ENCODE results near the gene GNPAT.

The GNPAT gene

DNA sequence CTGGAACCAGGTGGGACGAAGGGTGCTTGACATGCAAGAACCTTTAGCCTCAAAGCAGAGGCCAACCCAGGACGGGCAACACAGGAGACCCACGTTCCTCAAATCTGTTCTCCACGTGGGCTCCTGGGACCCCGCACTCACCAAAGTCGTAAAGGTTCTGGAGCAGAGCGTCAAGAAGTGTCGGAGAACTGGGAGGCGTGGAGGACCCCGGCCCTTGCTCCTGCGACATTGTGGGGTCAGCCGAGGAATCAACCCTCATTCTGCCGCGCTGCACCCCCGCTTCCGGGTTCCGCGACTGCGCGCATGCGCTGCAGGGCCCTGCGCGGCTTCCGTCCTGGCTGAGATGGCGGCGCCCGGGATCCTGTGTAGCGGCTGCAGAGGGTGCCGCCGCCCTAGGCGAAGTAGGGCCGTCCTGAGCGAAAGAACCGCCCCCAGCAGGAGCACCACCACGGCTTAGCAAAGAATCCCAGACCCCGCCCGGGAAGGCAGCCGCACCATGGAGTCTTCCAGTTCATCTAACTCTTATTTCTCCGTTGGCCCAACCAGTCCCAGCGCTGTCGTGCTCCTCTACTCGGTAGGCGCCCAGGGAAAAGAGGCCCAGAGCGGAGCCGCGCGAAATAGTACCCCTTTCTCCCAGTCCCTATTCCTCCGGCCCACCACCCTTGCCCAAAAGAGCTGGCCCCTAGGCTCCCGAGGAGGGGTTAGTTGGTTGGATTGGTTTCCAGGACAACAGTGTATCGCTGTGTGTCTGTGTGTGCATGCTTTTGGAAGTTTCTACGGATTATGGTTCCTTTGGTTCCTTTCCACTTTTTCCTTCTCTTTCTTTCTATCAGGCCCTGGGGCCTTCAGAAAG, at the start of gene GNPAT:
Gene GNPAT (plus strand): TSS at position 330 of the 853 bp plus-strand sequence. CDS start 167 bp downstream, at position 497.
- Histone ChIP-seq H3K4me3 (ENCODE audit: low read length) (peak within 1 kb of the TSS; percentile 94), H3K27me3 (replicated peaks; ENCODE audit: control insufficient read depth, insufficient read depth, low read length) (no peaks in the 10 kb centered on the region), H3K9ac (ENCODE audit: low read length) (peak within 1 kb of the TSS; percentile 98), H3K9me3 (ENCODE audit: control insufficient read depth, low read length) (no peaks in the 10 kb centered on the region), H3K36me3 (ENCODE audit: control insufficient read depth, insufficient read depth, low read length, severe bottlenecking) (peaks cover 18% of the 10 kb centered on the region), H3K4me1 (ENCODE audit: control insufficient read depth, insufficient read depth, low read length) (peaks cover 43% of the 10 kb centered on the region)
- DNase-seq (ENCODE audit: low read depth) = peak; percentile 96

DNA sequence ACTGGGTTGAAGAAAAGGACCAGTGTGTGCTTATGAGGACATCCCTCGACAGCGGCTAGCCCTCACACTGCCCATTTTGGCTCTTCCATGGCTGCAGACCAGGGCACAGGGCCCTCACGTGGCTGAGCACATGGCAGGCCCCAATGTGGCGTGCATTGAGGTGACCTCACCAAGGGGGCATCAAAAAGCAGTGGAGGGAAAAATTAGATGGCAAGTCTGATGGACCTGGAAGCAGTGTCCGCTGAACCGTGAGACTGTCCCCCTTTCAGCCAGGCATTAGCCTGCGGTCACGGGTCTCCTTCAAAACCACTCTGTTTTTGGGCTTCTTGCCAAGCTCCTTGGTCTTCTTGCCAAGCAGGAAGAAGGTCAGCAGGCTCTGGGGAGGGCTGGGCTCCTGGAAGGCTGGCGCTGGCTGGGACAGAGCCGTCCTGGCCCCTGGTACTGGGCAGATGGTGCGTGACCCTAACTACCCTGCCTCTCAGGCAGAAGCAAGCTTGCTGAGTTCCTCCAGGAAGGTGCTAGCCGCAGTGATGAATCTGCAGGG, 48.3 kb upstream of the GNPAT start:
- peaks cover 16% of the 10 kb centered on the region for H3K27me3 ChIP-seq (replicated peaks; ENCODE audit: control insufficient read depth, insufficient read depth, low read length)
- DNase-seq (ENCODE audit: low read depth) = no peak

DNA sequence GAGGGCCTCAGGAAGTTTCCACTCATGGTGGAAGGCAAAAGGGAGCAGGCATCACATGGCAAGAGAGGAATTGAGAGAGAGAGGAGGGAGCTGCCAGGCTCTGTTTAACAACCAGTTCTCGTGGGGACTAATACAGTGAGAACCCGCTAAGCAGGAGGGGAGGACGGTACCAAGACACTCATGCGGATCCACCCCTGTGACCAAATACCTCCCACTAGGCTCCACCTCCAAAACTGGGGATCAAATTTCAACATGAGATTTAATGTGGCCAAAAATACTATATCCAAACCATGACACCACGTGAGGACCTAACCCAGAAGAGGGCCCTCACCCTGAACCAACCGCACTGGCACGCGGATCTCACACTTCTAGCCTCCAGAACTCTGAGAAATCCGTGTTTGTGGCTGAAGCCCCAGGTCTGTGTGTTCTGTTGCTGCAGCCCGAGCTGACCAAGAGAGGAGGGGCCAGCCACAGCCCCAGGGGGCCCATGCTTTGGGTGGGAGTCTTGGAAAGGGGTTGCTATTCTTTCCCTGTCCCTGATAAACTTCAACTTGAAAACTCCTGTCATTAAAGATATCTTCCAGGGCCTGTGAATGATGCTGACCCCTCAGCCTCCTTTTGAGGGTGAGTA, 47.2 kb upstream of the GNPAT start:
- Histone ChIP-seq H3K4me1 (ENCODE audit: control insufficient read depth, insufficient read depth, low read length) (peaks cover 9% of the 10 kb centered on the region), H3K9me3 (ENCODE audit: control insufficient read depth, low read length) (peaks cover 11% of the 10 kb centered on the region), H3K4me3 (ENCODE audit: low read length) (no peak overlapping the region), H3K36me3 (ENCODE audit: control insufficient read depth, insufficient read depth, low read length, severe bottlenecking) (no peaks in the 10 kb centered on the region), H3K9ac (ENCODE audit: low read length) (no peak overlapping the region), H3K27me3 (replicated peaks; ENCODE audit: control insufficient read depth, insufficient read depth, low read length) (peaks cover 16% of the 10 kb centered on the region)
- DNase-seq (ENCODE audit: low read depth) = no peak

More for the DNA sequence above, 48.3 kb upstream of the GNPAT start:
- H3K36me3 ChIP-seq (ENCODE audit: control insufficient read depth, insufficient read depth, low read length, severe bottlenecking) = no peaks in the 10 kb centered on the region
- peaks cover 11% of the 10 kb centered on the region for H3K9me3 ChIP-seq (ENCODE audit: control insufficient read depth, low read length)
- peaks cover 9% of the 10 kb centered on the region for H3K4me1 ChIP-seq (ENCODE audit: control insufficient read depth, insufficient read depth, low read length)
- no peak overlapping the region for H3K4me3 ChIP-seq (ENCODE audit: low read length)
- H3K9ac ChIP-seq (ENCODE audit: low read length) = no peak overlapping the region

DNA sequence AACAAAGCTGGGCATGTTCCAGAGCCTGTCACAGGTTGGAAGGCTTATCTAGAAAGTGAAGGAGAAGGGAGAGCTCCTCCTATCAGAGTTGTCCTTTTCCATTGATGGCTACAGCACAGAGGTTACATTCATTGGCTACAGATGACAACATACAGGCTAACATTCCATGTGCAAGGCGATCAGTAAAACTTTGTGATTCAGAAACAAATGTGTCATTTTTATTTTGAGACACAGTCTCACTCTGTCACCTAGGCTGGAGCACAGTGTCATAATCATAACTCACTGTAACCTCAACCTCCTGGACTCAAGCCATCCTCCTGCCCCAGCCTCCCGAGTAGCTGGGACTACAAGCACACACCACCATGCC, 46.6 kb upstream of the GNPAT start:
- peaks cover 10% of the 10 kb centered on the region for H3K27me3 ChIP-seq (replicated peaks; ENCODE audit: control insufficient read depth, insufficient read depth, low read length)
- H3K4me3 ChIP-seq (ENCODE audit: low read length) = no peak overlapping the region
- DNase-seq (ENCODE audit: low read depth) = no peak
- H3K9ac ChIP-seq (ENCODE audit: low read length) = no peak overlapping the region
- H3K4me1 ChIP-seq (ENCODE audit: control insufficient read depth, insufficient read depth, low read length) = peaks cover 9% of the 10 kb centered on the region
- no peaks in the 10 kb centered on the region for H3K36me3 ChIP-seq (ENCODE audit: control insufficient read depth, insufficient read depth, low read length, severe bottlenecking)
- peaks cover 10% of the 10 kb centered on the region for H3K9me3 ChIP-seq (ENCODE audit: control insufficient read depth, low read length)

DNA sequence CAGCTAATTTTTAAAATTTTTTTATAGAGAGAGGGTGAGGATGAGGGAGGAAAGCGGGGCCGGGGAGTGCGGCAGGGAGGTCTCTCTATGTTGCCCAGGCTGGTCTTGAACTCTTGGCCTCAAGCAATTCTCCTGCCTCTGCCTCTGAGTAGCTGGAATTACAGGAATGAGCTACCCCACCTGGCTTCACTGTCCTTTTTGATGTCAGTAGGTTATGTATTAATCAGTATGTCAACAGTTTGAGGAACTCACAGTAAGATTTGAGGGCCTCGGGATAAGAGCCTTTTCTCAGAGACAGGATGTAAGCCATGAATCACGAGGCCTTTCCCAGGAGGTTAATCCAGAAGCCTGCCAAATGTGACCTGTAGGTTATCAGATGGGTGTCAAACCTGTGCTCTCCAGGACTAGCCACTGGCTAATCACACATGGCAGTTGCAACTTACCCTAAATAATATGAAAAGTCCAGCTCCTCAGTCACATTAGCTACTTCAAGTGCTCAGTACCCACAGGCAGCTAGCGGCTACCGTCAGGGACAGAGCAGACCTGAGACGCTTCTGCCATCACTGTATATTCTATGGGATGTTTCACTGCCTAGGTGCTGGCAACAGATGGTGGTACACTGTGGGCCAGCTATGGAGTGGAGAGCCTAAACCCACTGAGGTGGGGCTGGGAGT, 46.0 kb upstream of the GNPAT start:
- Histone ChIP-seq H3K9me3 (ENCODE audit: control insufficient read depth, low read length) (peaks cover 6% of the 10 kb centered on the region), H3K4me1 (ENCODE audit: control insufficient read depth, insufficient read depth, low read length) (peaks cover 9% of the 10 kb centered on the region), H3K27me3 (replicated peaks; ENCODE audit: control insufficient read depth, insufficient read depth, low read length) (peaks cover 10% of the 10 kb centered on the region), H3K9ac (ENCODE audit: low read length) (no peak overlapping the region), H3K36me3 (ENCODE audit: control insufficient read depth, insufficient read depth, low read length, severe bottlenecking) (no peaks in the 10 kb centered on the region), H3K4me3 (ENCODE audit: low read length) (no peak overlapping the region)
- no peak for DNase-seq (ENCODE audit: low read depth)

DNA sequence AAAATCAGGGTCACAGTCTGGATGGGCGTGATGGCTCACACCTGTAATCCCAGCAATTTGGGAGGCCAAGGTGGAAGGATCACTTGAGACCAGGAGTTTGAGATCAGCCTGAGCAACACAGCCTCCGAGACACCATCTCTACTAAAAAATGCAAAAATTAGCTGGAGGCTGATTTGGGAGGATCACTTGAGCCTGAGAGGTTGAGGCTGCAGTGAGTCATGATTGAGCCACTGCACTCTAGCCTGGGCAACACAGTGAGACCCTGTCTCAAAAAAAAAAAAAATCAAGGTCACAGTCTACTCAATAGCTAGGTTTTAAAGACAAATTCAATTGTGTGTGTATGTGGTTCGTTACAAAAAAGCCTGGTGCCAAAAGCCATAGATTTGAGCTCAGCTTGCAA, 44.7 kb upstream of the GNPAT start:
- H3K4me3 ChIP-seq (ENCODE audit: low read length) = no peak overlapping the region
- peaks cover 18% of the 10 kb centered on the region for H3K4me1 ChIP-seq (ENCODE audit: control insufficient read depth, insufficient read depth, low read length)
- H3K36me3 ChIP-seq (ENCODE audit: control insufficient read depth, insufficient read depth, low read length, severe bottlenecking) = no peaks in the 10 kb centered on the region
- DNase-seq (ENCODE audit: low read depth) = no peak
- peaks cover 4% of the 10 kb centered on the region for H3K27me3 ChIP-seq (replicated peaks; ENCODE audit: control insufficient read depth, insufficient read depth, low read length)
- H3K9me3 ChIP-seq (ENCODE audit: control insufficient read depth, low read length) = peaks cover 6% of the 10 kb centered on the region
- no peak overlapping the region for H3K9ac ChIP-seq (ENCODE audit: low read length)

DNA sequence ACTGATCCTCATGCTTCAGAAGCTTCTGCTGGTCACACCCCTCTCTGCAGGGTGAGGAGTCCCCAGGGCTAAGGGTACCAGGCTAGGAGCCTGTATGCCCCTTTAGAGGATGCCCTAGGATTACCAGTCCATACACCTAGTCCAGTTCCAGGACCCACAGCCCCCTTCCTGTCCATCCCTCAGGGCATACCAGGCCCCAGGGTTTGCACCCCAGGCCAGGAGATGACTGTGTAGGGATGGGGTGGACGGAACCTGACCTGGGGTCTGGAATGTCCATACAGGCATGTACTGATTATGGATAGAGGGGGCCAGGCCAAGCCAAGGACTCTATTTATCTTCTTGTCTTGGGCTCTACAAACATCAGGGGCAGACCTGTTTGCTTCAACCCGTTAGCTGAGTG, 44.3 kb upstream of the GNPAT start:
- Histone ChIP-seq H3K27me3 (replicated peaks; ENCODE audit: control insufficient read depth, insufficient read depth, low read length) (peaks cover 4% of the 10 kb centered on the region), H3K4me1 (ENCODE audit: control insufficient read depth, insufficient read depth, low read length) (peaks cover 19% of the 10 kb centered on the region), H3K9ac (ENCODE audit: low read length) (no peak overlapping the region), H3K4me3 (ENCODE audit: low read length) (no peak overlapping the region), H3K9me3 (ENCODE audit: control insufficient read depth, low read length) (peaks cover 6% of the 10 kb centered on the region), H3K36me3 (ENCODE audit: control insufficient read depth, insufficient read depth, low read length, severe bottlenecking) (no peaks in the 10 kb centered on the region)
- DNase-seq (ENCODE audit: low read depth) = no peak

DNA sequence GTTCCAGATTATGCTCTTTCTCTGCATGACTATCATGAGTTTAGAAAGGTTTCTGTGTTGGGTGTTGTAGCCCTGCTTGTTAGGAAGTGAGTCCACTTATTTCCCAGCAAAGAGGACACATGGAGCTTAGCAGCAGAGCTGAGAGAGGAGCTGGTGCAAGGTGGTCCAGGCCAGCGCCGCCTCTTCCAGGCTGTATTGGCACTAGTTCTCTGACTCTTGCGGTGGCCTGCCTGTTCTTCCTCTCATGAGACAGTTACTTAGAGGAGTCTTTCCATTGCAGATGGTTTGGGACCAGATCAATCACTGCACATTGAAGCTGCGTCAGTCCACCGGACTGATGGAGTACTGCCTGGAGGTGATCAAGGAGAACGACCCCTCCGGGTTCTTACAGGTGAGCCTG, 41.1 kb upstream of the GNPAT start:
- Histone ChIP-seq H3K9me3 (ENCODE audit: control insufficient read depth, low read length) (no peaks in the 10 kb centered on the region), H3K27me3 (replicated peaks; ENCODE audit: control insufficient read depth, insufficient read depth, low read length) (peaks cover 4% of the 10 kb centered on the region)
- no peak for DNase-seq (ENCODE audit: low read depth)

DNA sequence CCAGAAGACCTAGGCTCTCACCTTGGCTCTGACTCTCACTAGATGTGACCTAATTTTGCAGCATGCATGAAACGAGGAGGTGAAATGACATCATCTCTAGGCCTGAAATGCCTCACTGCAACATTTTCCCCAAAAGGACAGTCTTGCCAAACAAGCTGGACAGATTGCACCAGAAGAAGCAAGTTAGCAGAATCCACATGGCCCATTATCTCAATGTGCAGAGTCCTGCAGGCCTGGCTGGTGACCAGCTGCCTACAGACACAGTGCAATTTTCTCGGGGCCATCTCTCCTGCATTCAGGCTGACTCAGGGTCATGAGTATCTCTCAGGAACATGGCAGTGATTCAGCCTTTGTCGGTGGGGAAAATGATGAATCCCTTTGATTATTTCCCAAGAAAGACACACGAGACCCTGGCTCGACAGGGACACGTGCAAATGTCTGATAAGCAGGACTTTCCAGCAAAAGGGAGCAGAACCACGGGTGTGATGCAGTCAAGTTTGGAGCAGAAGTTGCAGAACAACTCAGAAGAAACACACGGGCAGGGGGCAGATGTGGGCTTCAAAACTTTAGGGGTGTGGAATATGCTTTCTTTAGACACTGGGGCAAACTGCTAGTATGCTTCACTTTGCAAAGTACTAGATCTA, 40.5 kb upstream of the GNPAT start:
- peaks cover 4% of the 10 kb centered on the region for H3K27me3 ChIP-seq (replicated peaks; ENCODE audit: control insufficient read depth, insufficient read depth, low read length)
- H3K4me3 ChIP-seq (ENCODE audit: low read length) = no peak overlapping the region
- no peaks in the 10 kb centered on the region for H3K9me3 ChIP-seq (ENCODE audit: control insufficient read depth, low read length)
- DNase-seq (ENCODE audit: low read depth) = peak; percentile 64
- H3K9ac ChIP-seq (ENCODE audit: low read length) = no peak overlapping the region
- no peaks in the 10 kb centered on the region for H3K36me3 ChIP-seq (ENCODE audit: control insufficient read depth, insufficient read depth, low read length, severe bottlenecking)
- H3K4me1 ChIP-seq (ENCODE audit: control insufficient read depth, insufficient read depth, low read length) = peaks cover 21% of the 10 kb centered on the region

More for the DNA sequence above, 41.1 kb upstream of the GNPAT start:
- H3K4me3 ChIP-seq (ENCODE audit: low read length) = no peak overlapping the region
- no peak overlapping the region for H3K9ac ChIP-seq (ENCODE audit: low read length)
- peaks cover 21% of the 10 kb centered on the region for H3K4me1 ChIP-seq (ENCODE audit: control insufficient read depth, insufficient read depth, low read length)
- no peaks in the 10 kb centered on the region for H3K36me3 ChIP-seq (ENCODE audit: control insufficient read depth, insufficient read depth, low read length, severe bottlenecking)

DNA sequence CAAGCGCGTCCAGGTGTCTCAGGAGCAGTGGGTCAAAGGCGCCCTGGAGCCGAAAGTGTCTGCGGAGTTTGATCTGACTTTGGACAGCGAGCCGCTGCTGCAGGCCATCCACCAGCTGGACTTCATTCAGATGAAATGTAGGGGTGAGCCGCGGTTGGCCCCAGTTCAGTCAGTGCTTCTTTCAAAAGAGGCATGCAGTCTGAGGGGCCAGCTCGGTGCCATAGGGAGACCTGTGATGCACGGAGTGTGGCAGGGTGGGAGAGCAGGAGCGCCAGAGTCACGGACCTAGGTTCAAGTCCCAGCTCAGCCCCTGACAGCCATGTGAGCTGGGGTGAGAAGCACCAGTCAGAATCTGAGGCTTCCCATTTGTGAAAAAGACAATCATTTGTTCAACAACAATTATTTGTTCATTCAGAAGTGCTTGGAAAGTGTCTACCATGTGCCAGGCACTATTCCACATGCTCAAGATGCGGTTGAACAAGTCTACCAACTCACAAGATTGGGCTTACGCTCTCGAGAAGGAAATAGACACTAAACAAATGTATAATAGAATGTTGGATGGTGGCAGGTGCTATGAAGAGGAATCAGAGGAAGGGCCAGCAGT, 39.5 kb upstream of the GNPAT start:
- H3K4me1 ChIP-seq (ENCODE audit: control insufficient read depth, insufficient read depth, low read length) = peaks cover 21% of the 10 kb centered on the region
- no peaks in the 10 kb centered on the region for H3K36me3 ChIP-seq (ENCODE audit: control insufficient read depth, insufficient read depth, low read length, severe bottlenecking)
- peaks cover 4% of the 10 kb centered on the region for H3K27me3 ChIP-seq (replicated peaks; ENCODE audit: control insufficient read depth, insufficient read depth, low read length)
- no peaks in the 10 kb centered on the region for H3K9me3 ChIP-seq (ENCODE audit: control insufficient read depth, low read length)
- no peak overlapping the region for H3K9ac ChIP-seq (ENCODE audit: low read length)
- H3K4me3 ChIP-seq (ENCODE audit: low read length) = no peak overlapping the region
- no peak for DNase-seq (ENCODE audit: low read depth)
